Mesenchymal stem cell (in vitro differentiated cells and primary cell): ENCODE measurements around the gene B3GAT3.

Source experiments
- DNase-seq: peaks from one replicate; pipeline ENCODE4 v3.0.0-alpha.2; 2013
- H2AFZ ChIP-seq: one replicate; pipeline ENCODE4 v1.6.1; 2013; ENCODE audit warnings: low read depth, mild to moderate bottlenecking, control low read depth, inconsistent platforms, low read length, moderate library complexity
- H2AK5ac ChIP-seq: 2 replicates; pipeline ENCODE4 v1.6.1; 2013; ENCODE audit warnings: low read length, moderate library complexity, mild to moderate bottlenecking, inconsistent platforms; ENCODE audit not compliant: severe bottlenecking
- H2BK120ac ChIP-seq: one replicate; pipeline ENCODE4 v1.6.1; 2013; ENCODE audit warnings: low read depth, mild to moderate bottlenecking, inconsistent platforms, low read length, moderate library complexity
- H2BK12ac ChIP-seq, 2 experiments: one replicate each; pipeline ENCODE4 v1.6.1; 2013; ENCODE audit warnings: inconsistent platforms in 2 of 2, low read length in 2 of 2, mild to moderate bottlenecking in 2 of 2, moderate library complexity in 2 of 2, control low read depth in 1 of 2
- H2BK15ac ChIP-seq: one replicate; pipeline ENCODE4 v1.6.1; 2013; ENCODE audit warnings: mild to moderate bottlenecking, low read depth, inconsistent platforms; ENCODE audit not compliant: poor library complexity, severe bottlenecking
- H2BK5ac ChIP-seq: 2 replicates; pipeline ENCODE4 v1.6.1; 2013; ENCODE audit warnings: low read depth, mild to moderate bottlenecking, low read length, control low read depth, inconsistent platforms; ENCODE audit not compliant: poor library complexity, severe bottlenecking
- H3K14ac ChIP-seq, 2 experiments: one replicate each; pipeline ENCODE4 v1.6.1; 2013; ENCODE audit warnings: inconsistent platforms in 2 of 2, low read length in 2 of 2, control low read depth in 1 of 2, mild to moderate bottlenecking in 1 of 2, moderate library complexity in 1 of 2
- H3K18ac ChIP-seq, 2 experiments: one replicate each; pipeline ENCODE4 v1.6.1; 2013; ENCODE audit warnings: inconsistent platforms in 2 of 2, low read length in 2 of 2, control low read depth in 1 of 2, low read depth in 1 of 2, mild to moderate bottlenecking in 1 of 2
- H3K23ac ChIP-seq, 2 experiments: one replicate each; pipeline ENCODE4 v1.6.1; 2013; ENCODE audit warnings: inconsistent platforms in 2 of 2, low read length in 2 of 2, mild to moderate bottlenecking in 2 of 2, moderate library complexity in 2 of 2, control low read depth in 1 of 2
- H3K27ac ChIP-seq: 2 replicates; pipeline ENCODE4 v1.5.1; 2013; ENCODE audit warnings: mild to moderate bottlenecking, moderate library complexity, low read length, control low read depth, inconsistent platforms; ENCODE audit not compliant: poor library complexity, severe bottlenecking
- H3K27me3 ChIP-seq, 2 experiments: 2 replicates each; pipeline versions ENCODE4 v1.6.1 to v1.7.0; 2013; ENCODE audit warnings: low read length in 2 of 2, mild to moderate bottlenecking in 2 of 2, moderate library complexity in 2 of 2, control low read depth in 1 of 2, inconsistent platforms in 1 of 2; ENCODE audit not compliant: control insufficient read depth in 1 of 2, insufficient read depth in 1 of 2
- H3K36me3 ChIP-seq, 2 experiments: 2 replicates each; pipeline versions ENCODE4 v1.6.1 to v1.7.0; 2013; ENCODE audit warnings: low read length in 2 of 2, control low read depth in 1 of 2, inconsistent platforms in 1 of 2, low read depth in 1 of 2, mild to moderate bottlenecking in 1 of 2; ENCODE audit not compliant: insufficient read depth in 2 of 2, control insufficient read depth in 1 of 2
- H3K4ac ChIP-seq, 2 experiments: one replicate each; pipeline ENCODE4 v1.6.1; 2013; ENCODE audit warnings: inconsistent platforms in 2 of 2, low read length in 2 of 2, mild to moderate bottlenecking in 2 of 2, moderate library complexity in 2 of 2, control low read depth in 1 of 2, low read depth in 1 of 2
- H3K4me1 ChIP-seq: 2 replicates; pipeline ENCODE4 v1.6.1; 2013; ENCODE audit warnings: low read depth, low read length, control low read depth; ENCODE audit not compliant: control insufficient read depth, insufficient read depth
- H3K4me2 ChIP-seq: 2 replicates; pipeline ENCODE4 v1.6.1; 2013; ENCODE audit warnings: low read length, mild to moderate bottlenecking, inconsistent platforms; ENCODE audit not compliant: poor library complexity, severe bottlenecking
- H3K4me3 ChIP-seq, 2 experiments: 2 replicates each; pipeline versions ENCODE4 v1.5.1 to v1.7.0; 2013; ENCODE audit warnings: low read length in 2 of 2, mild to moderate bottlenecking in 2 of 2, control low read depth in 1 of 2, low read depth in 1 of 2; ENCODE audit not compliant: insufficient read depth in 1 of 2
- H3K79me1 ChIP-seq: replicated peaks from 2 replicates; pipeline ENCODE4 v1.6.1; 2013; ENCODE audit warnings: mild to moderate bottlenecking, control low read depth, low read length, inconsistent platforms; ENCODE audit not compliant: poor library complexity, severe bottlenecking
- H3K9ac ChIP-seq: 2 replicates; pipeline ENCODE4 v1.7.0; 2013; ENCODE audit warnings: mild to moderate bottlenecking, low read length, moderate library complexity
- H3K9me3 ChIP-seq: 2 replicates; pipeline ENCODE4 v1.7.0; 2013; ENCODE audit warnings: mild to moderate bottlenecking, low read length; ENCODE audit not compliant: control insufficient read depth
- H4K8ac ChIP-seq: one replicate; pipeline ENCODE4 v1.6.1; 2013; ENCODE audit warnings: inconsistent platforms, mild to moderate bottlenecking, low read length, moderate library complexity
- H4K91ac ChIP-seq: one replicate; pipeline ENCODE4 v1.6.1; 2013; ENCODE audit warnings: mild to moderate bottlenecking, low read length, inconsistent platforms
- WGBS: methylation state at CpG from one replicate; pipeline ENCODE4 v1.1.7; 2013; ENCODE audit warnings: mixed read lengths; 5-methylcytosine and 5-hydroxymethylcytosine counted together

Gene B3GAT3

GRCh38 chr11:62647609-62648005, 25.8 kb upstream of the B3GAT3 start:
- Histone ChIP-seq H3K4me2 (no peak overlapping the region), H3K23ac (no peak overlapping the region), H3K27me3 (no peaks in the 10 kb centered on the region), H3K79me1 (peaks cover 21% of the 10 kb centered on the region), H3K4me1 (peaks cover 14% of the 10 kb centered on the region), H3K4me3 (no peak overlapping the region), H3K4ac (no peak overlapping the region), H3K9me3 (no peaks in the 10 kb centered on the region), H3K36me3 (peaks cover 45 to 49% of the 10 kb centered on the region in 2 experiments), H2BK15ac (peak overlapping the region; percentile 56), H4K8ac (no peak overlapping the region), H3K14ac (no peak overlapping the region), H3K18ac (no peak overlapping the region), H2BK5ac (no peak overlapping the region), H2BK12ac (no peak overlapping the region), H4K91ac (no peak overlapping the region), H3K27ac (no peak overlapping the region), H2AK5ac (no peak overlapping the region), H3K9ac (peak overlapping the region; percentile 65), H2AFZ (no peak overlapping the region), H2BK120ac (no peak overlapping the region)
- WGBS, result 92% methylated on average over 6 of the region's 6 CpGs
- no peak for DNase-seq

- Histone ChIP-seq H3K23ac (no peak overlapping the region), H3K9me3 (no peaks in the 10 kb centered on the region), H4K8ac (no peak overlapping the region), H3K27ac (no peak overlapping the region), H2BK12ac (peak overlapping the region in 1 of 2 experiments; percentile 71), H2BK15ac (peak overlapping the region; percentile 12), H2AFZ (no peak overlapping the region), H2BK120ac (no peak overlapping the region), H3K4ac (no peak overlapping the region), H3K36me3 (peaks cover 45 to 50% of the 10 kb centered on the region in 2 experiments), H3K4me1 (peaks cover 14% of the 10 kb centered on the region), H4K91ac (peak overlapping the region; percentile 53), H3K14ac (no peak overlapping the region), H3K18ac (no peak overlapping the region), H3K4me2 (peak overlapping the region; percentile 1), H3K79me1 (peaks cover 21% of the 10 kb centered on the region), H2BK5ac (no peak overlapping the region), H3K27me3 (no peaks in the 10 kb centered on the region), H3K4me3 (peak overlapping the region in 1 of 2 experiments; percentile 95), H2AK5ac (no peak overlapping the region), H3K9ac (peak overlapping the region; percentile 65)
- DNase-seq, result no peak
- WGBS, result 78% methylated on average over 31 of the region's 32 CpGs
Measured at GRCh38 chr11:62646825-62647608, 25.2 kb upstream of the B3GAT3 start.

GRCh38 chr11:62645946-62646824, 24.4 kb upstream of the B3GAT3 start, which contains the start of gene GANAB:
Gene GANAB, minus strand, starts transcription at chr11:62646613. Its CDS starts 14 bp downstream, at chr11:62646599.
- WGBS, result 1% methylated on average over 67 of the region's 73 CpGs
- Histone ChIP-seq H2BK15ac (peak within 1 kb of the TSS; percentile 76), H3K4me1 (peaks cover 14% of the 10 kb centered on the region), H2BK5ac (peak within 1 kb of the TSS; percentile 96), H3K9ac (peak within 1 kb of the TSS; percentile 99), H3K14ac (peak within 1 kb of the TSS; percentile 19 to 45), H3K4me3 (peak within 1 kb of the TSS; percentile 71 to 95), H2BK120ac (peak within 1 kb of the TSS; percentile 82), H2AK5ac (peak within 1 kb of the TSS; percentile 89), H3K23ac (no peak within 1 kb of the TSS), H3K36me3 (peaks cover 45 to 50% of the 10 kb centered on the region in 2 experiments), H3K18ac (peak within 1 kb of the TSS; percentile 22 to 89), H3K27me3 (no peaks in the 10 kb centered on the region), H3K27ac (peak within 1 kb of the TSS; percentile 95), H4K8ac (peak within 1 kb of the TSS; percentile 94), H2AFZ (no peak within 1 kb of the TSS), H3K4ac (peak within 1 kb of the TSS; percentile 35 to 92), H2BK12ac (peak within 1 kb of the TSS in 1 of 2 experiments; percentile 71), H4K91ac (peak within 1 kb of the TSS; percentile 93), H3K9me3 (no peaks in the 10 kb centered on the region), H3K79me1 (peaks cover 21% of the 10 kb centered on the region), H3K4me2 (peak within 1 kb of the TSS; percentile 51)
- DNase-seq, result peak; percentile 98

- Histone ChIP-seq H2BK120ac (no peak overlapping the region), H3K36me3 (peaks cover 45 to 54% of the 10 kb centered on the region in 2 experiments), H3K27me3 (no peaks in the 10 kb centered on the region), H4K8ac (no peak overlapping the region), H3K4me1 (peaks cover 12% of the 10 kb centered on the region), H2AK5ac (peak overlapping the region; percentile 6), H4K91ac (no peak overlapping the region), H3K23ac (no peak overlapping the region), H3K4me2 (peak overlapping the region; percentile 51), H3K9ac (peak overlapping the region; percentile 99), H3K79me1 (peaks cover 18% of the 10 kb centered on the region), H2AFZ (no peak overlapping the region), H2BK5ac (no peak overlapping the region), H3K14ac (no peak overlapping the region), H3K4ac (peak overlapping the region; percentile 35 to 92), H2BK12ac (no peak overlapping the region), H3K4me3 (peak overlapping the region; percentile 71 to 95), H3K9me3 (no peaks in the 10 kb centered on the region), H3K27ac (peak overlapping the region; percentile 40), H3K18ac (peak overlapping the region in 1 of 2 experiments; percentile 22), H2BK15ac (no peak overlapping the region)
- WGBS, result 27% methylated on average over 11 of the region's 11 CpGs
- DNase-seq, result no peak
Measured at GRCh38 chr11:62645671-62645945, 23.8 kb upstream of the B3GAT3 start.
